GM19099 (cell line): ENCODE measurements around the gene DBN1.

ENCODE experiments used
- POLR2A ChIP-seq: IDR thresholded peaks from 3 replicates; pipeline ENCODE4 v1.6.1; 2011; ENCODE audit warnings: low read depth; ENCODE audit not compliant: insufficient read length; ENCODE audit errors: extremely low read depth

DBN1 gene

GRCh38 chr5:177497292-177498012 is 24.0 kb upstream of the DBN1 start, which contains the start of gene PDLIM7:
Gene PDLIM7, minus strand, starts transcription at chr5:177497604. Its CDS starts 1,092 bp downstream, at chr5:177496512.
- TF ChIP-seq POLR2A: peak; percentile 93

- no peak for TF ChIP-seq POLR2A
These were observed 23.4 kb upstream of the DBN1 start for GRCh38 chr5:177496727-177497291.

- TF ChIP-seq POLR2A: no peak
These were observed 22.8 kb upstream of the DBN1 start for GRCh38 chr5:177496070-177496726.

GRCh38 chr5:177495243-177496060 is 22.0 kb upstream of the DBN1 start:
- TF ChIP-seq POLR2A: no peak

- TF ChIP-seq POLR2A: no peak
These were observed 21.1 kb upstream of the DBN1 start for GRCh38 chr5:177494346-177495195.

- no peak for TF ChIP-seq POLR2A
These were observed 20.4 kb upstream of the DBN1 start for GRCh38 chr5:177493795-177494345.

- no peak for TF ChIP-seq POLR2A
These were observed 19.4 kb upstream of the DBN1 start for GRCh38 chr5:177492841-177493240.

- TF ChIP-seq POLR2A: no peak
These were observed 18.7 kb upstream of the DBN1 start for GRCh38 chr5:177491983-177492746.

- TF ChIP-seq POLR2A: no peak
These were observed 18.1 kb upstream of the DBN1 start for GRCh38 chr5:177491429-177491945.

- no peak for TF ChIP-seq POLR2A
These were observed 17.6 kb upstream of the DBN1 start for GRCh38 chr5:177490992-177491391.

GRCh38 chr5:177490311-177490991 is 17.0 kb upstream of the DBN1 start:
- TF ChIP-seq POLR2A: no peak

- TF ChIP-seq POLR2A: no peak
These were observed 15.8 kb upstream of the DBN1 start for GRCh38 chr5:177489119-177489716.
